ENCODE data around the gene OPRD1. TPM values are rescaled to one million over a fixed set of nuclear protein-coding genes. Genes with fewer than 3 reads are reported as not detected.

The OPRD1 gene
- polyA plus RNA-seq, 3 donors, result 0.01 TPM; not detected in 2

GRCh38 chr1:28915031-28915895 is 103.3 kb downstream of the OPRD1 start:
- H3K4me3 ChIP-seq (replicated peaks in 1 of 3; ENCODE audit: low read depth in 2 of 3, low read length in 3 of 3), result peak overlapping the region; percentile 51 to 84 (median 72)
- no peaks in the 10 kb centered on the region for H3K9me3 ChIP-seq (replicated peaks in 1 of 2; ENCODE audit: control insufficient read depth in 1 of 2, insufficient read depth in 1 of 2, low read length in 2 of 2)
- peak overlapping the region; percentile 76 for H2AFZ ChIP-seq (ENCODE audit: insufficient read depth, low read depth, low read length, poor library complexity, severe bottlenecking)
- peaks cover 63% of the 10 kb centered on the region for H3K79me2 ChIP-seq (ENCODE audit: insufficient read depth, low read length)
- H3K27ac Mint-ChIP-seq, result peak overlapping the region in 6 of 7 donors; percentile 59 to 83 (median 74)
- peak overlapping the region in 1 of 2 donors; percentile 63 for H3K27ac ChIP-seq (ENCODE audit: low read depth in 1 of 2, low read length in 2 of 2)
- WGBS (ENCODE audit: insufficient coverage), result 2% methylated on average over 30 of the region's 32 CpGs
- peaks cover 13 to 22% of the 10 kb centered on the region in 2 donors for H3K4me1 ChIP-seq (ENCODE audit: control insufficient read depth in 1 of 2, insufficient read depth in 2 of 2, low read length in 2 of 2)
- H3K4me1 Mint-ChIP-seq, result peaks cover 26% of the 10 kb centered on the region
- H3K27me3 ChIP-seq (ENCODE audit: control insufficient read depth in 2 of 2, insufficient read depth in 2 of 2, low read length in 2 of 2), result no peaks in the 10 kb centered on the region
- no peaks in the 10 kb centered on the region for H3K9me3 Mint-ChIP-seq
- no peaks in the 10 kb centered on the region for H3K36me3 ChIP-seq (replicated peaks in 1 of 2; ENCODE audit: control insufficient read depth in 1 of 2, insufficient read depth in 2 of 2, low read length in 2 of 2)
- peaks cover 48% of the 10 kb centered on the region for H4K20me1 ChIP-seq (ENCODE audit: insufficient read depth, low read length)
- H3K9ac ChIP-seq (ENCODE audit: insufficient read depth, low read length, poor library complexity, severe bottlenecking), result peak overlapping the region; percentile 49
- H3K4me2 ChIP-seq (replicated peaks; ENCODE audit: extremely low read depth, low read length, poor library complexity, severe bottlenecking), result peak overlapping the region; percentile 95
- TF ChIP-seq CTCF (IDR thresholded peaks at IDR 0.05), result no peak
- H3K4me3 Mint-ChIP-seq, result peak overlapping the region; percentile 98
- intact Hi-C loops (cut with micrococcal nuclease), result loop anchor here in 1 of 2 donors (5.0 kb wide), 1 partner anchor 33 kb away; no protein-coding TSS in a partner anchor
- DNase-seq, result no peak
- peaks cover 8 to 19% of the 10 kb centered on the region in 2 donors for H3K36me3 Mint-ChIP-seq
- peaks cover 2 to 8% (median 3%) of the 10 kb centered on the region in 3 donors for H3K27me3 Mint-ChIP-seq (ENCODE audit: low read depth in 3 of 3)

GRCh38 chr1:28917757-28918118 is 105.8 kb downstream of the OPRD1 start:
- no peaks in the 10 kb centered on the region for H3K9me3 Mint-ChIP-seq
- H3K4me1 Mint-ChIP-seq, result peaks cover 26% of the 10 kb centered on the region
- H3K27me3 Mint-ChIP-seq (ENCODE audit: low read depth in 3 of 3), result peaks cover 2 to 8% (median 3%) of the 10 kb centered on the region in 3 donors
- H3K27ac Mint-ChIP-seq, result no peak overlapping the region
- Histone ChIP-seq H3K4me3 (replicated peaks in 1 of 3; ENCODE audit: low read depth in 2 of 3, low read length in 3 of 3) (no peak overlapping the region), H3K4me1 (ENCODE audit: control insufficient read depth in 1 of 2, insufficient read depth in 2 of 2, low read length in 2 of 2) (peaks cover 13 to 22% of the 10 kb centered on the region in 2 donors), H3K4me2 (replicated peaks; ENCODE audit: extremely low read depth, low read length, poor library complexity, severe bottlenecking) (no peak overlapping the region), H3K9ac (ENCODE audit: insufficient read depth, low read length, poor library complexity, severe bottlenecking) (no peak overlapping the region), H3K79me2 (ENCODE audit: insufficient read depth, low read length) (peaks cover 70% of the 10 kb centered on the region), H4K20me1 (ENCODE audit: insufficient read depth, low read length) (peaks cover 43% of the 10 kb centered on the region), H3K36me3 (replicated peaks in 1 of 2; ENCODE audit: control insufficient read depth in 1 of 2, insufficient read depth in 2 of 2, low read length in 2 of 2) (no peaks in the 10 kb centered on the region), H3K9me3 (replicated peaks in 1 of 2; ENCODE audit: control insufficient read depth in 1 of 2, insufficient read depth in 1 of 2, low read length in 2 of 2) (no peaks in the 10 kb centered on the region), H3K27me3 (ENCODE audit: control insufficient read depth in 2 of 2, insufficient read depth in 2 of 2, low read length in 2 of 2) (no peaks in the 10 kb centered on the region), H3K27ac (ENCODE audit: low read depth in 1 of 2, low read length in 2 of 2) (no peak overlapping the region), H2AFZ (ENCODE audit: insufficient read depth, low read depth, low read length, poor library complexity, severe bottlenecking) (no peak overlapping the region)
- no peak overlapping the region for H3K4me3 Mint-ChIP-seq
- intact Hi-C loops (cut with micrococcal nuclease), result loop anchor here in 1 of 2 donors (5.0 kb wide), 1 partner anchor 35 kb away; no protein-coding TSS in a partner anchor
- WGBS (ENCODE audit: insufficient coverage), result 92% methylated on average over 2 of the region's 2 CpGs
- H3K36me3 Mint-ChIP-seq, result peaks cover 8 to 13% of the 10 kb centered on the region in 2 donors
- TF ChIP-seq CTCF (IDR thresholded peaks at IDR 0.05), result no peak
- DNase-seq, result no peak

Small RNA genes lying within 50 kb of the gene (small RNA-seq; reads per million reads assigned to genes)
- gene RF00019 (ENCODE audit: insufficient read length, low read depth), result not detected

Other genes starting within 250 kb of the OPRD1 start
- gene RAB42, start 219.9 kb upstream of the OPRD1 start, polyA plus RNA-seq, result under 1 TPM in 2 of 3 donors, not detected in 1; 0.12 to 0.23 TPM
- 10 to 100 TPM; 36.7 to 53.7 (median 53.7) TPM for gene TAF12, start 169.1 kb upstream of the OPRD1 start, polyA plus RNA-seq
- gene RNU11, start 163.6 kb upstream of the OPRD1 start, polyA plus RNA-seq, result not detected
- 10 to 100 TPM in 1 of 3 donors, 1 to 10 TPM in 2; 8.1 to 16.0 (median 9.7) TPM for gene GMEB1, start 143.4 kb upstream of the OPRD1 start, polyA plus RNA-seq
- 10 to 100 TPM; 20.7 to 81.6 (median 74.2) TPM for gene YTHDF2, start 75.2 kb upstream of the OPRD1 start, polyA plus RNA-seq
- 10 to 100 TPM; 11.3 to 19.4 (median 18.9) TPM for gene EPB41, start 102.4 kb downstream of the OPRD1 start, polyA plus RNA-seq

Measured in CD14-positive monocyte (primary cell).